Rectal smooth muscle tissue (tissue), 1 donor: ENCODE results near the gene TMEM164.
"Not testable (repeated sequence)": the region's sequence is repeated elsewhere in the genome, so short reads cannot be mapped to it uniquely, and the experiment has no call there.

Experiments
- H3K27ac ChIP-seq: one replicate; pipeline ENCODE4 v1.7.0; 2013; ENCODE audit warnings: low read depth, low read length, inconsistent platforms
- H3K27me3 ChIP-seq: one replicate; pipeline ENCODE4 v1.7.0; 2013; ENCODE audit warnings: low read length; ENCODE audit not compliant: control insufficient read depth, insufficient read depth
- H3K36me3 ChIP-seq: one replicate; pipeline ENCODE4 v1.7.0; 2013; ENCODE audit warnings: low read length; ENCODE audit not compliant: control insufficient read depth, insufficient read depth
- H3K4me1 ChIP-seq: one replicate; pipeline ENCODE4 v1.7.0; 2013; ENCODE audit warnings: low read length; ENCODE audit not compliant: control insufficient read depth, insufficient read depth
- H3K4me3 ChIP-seq: one replicate; pipeline ENCODE4 v1.7.0; 2013; ENCODE audit warnings: low read length
- H3K9ac ChIP-seq: one replicate; pipeline ENCODE4 v1.7.0; 2013; ENCODE audit warnings: low read length

TMEM164 gene

GRCh38 chrX:110002300-110003166 lies at the start of gene TMEM164:
TSS of gene TMEM164 (plus strand) at chrX:110003114. CDS start at chrX:110003775, 661 bp downstream.
- H3K4me3 ChIP-seq: peak within 1 kb of the TSS; percentile 72
- H3K36me3 ChIP-seq: no peaks in the 10 kb centered on the region
- peak within 1 kb of the TSS; percentile 60 for H3K27ac ChIP-seq
- peak within 1 kb of the TSS; percentile 37 for H3K9ac ChIP-seq
- H3K27me3 ChIP-seq: peaks cover 4% of the 10 kb centered on the region
- H3K4me1 ChIP-seq: no peaks in the 10 kb centered on the region

DNA sequence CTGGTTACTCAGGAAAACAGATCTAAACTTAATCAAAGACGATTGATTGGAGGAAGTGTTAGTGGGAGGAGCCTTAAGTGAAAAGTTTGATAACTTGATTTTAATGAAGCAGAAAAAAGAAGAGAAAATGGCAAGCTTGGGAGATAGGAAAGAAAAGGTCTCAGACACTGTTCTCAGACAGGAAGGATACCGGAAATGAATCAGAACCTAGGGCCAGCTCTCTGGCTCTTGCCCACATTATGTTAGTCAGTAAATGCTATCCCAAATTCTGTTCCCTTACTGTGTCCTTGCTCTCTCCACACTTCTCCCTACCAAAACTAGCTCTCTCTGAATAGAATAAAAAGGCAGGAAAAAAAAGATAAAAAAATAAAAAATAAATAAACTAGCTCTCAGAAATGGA lies 48.6 kb upstream of the TMEM164 start:
- Histone ChIP-seq H3K27ac (no peak overlapping the region), H3K4me1 (no peaks in the 10 kb centered on the region), H3K27me3 (no peaks in the 10 kb centered on the region), H3K36me3 (no peaks in the 10 kb centered on the region), H3K9ac (no peak overlapping the region), H3K4me3 (no peak overlapping the region)

- H3K9ac ChIP-seq: no peak overlapping the region
- no peak overlapping the region for H3K4me3 ChIP-seq
- no peaks in the 10 kb centered on the region for H3K36me3 ChIP-seq
- no peaks in the 10 kb centered on the region for H3K4me1 ChIP-seq
- no peaks in the 10 kb centered on the region for H3K27me3 ChIP-seq
- H3K27ac ChIP-seq: no peak overlapping the region
These were observed 48.0 kb upstream of the TMEM164 start for GRCh38 chrX:109954955-109955354.

- Histone ChIP-seq H3K4me3 (no peak overlapping the region), H3K36me3 (no peaks in the 10 kb centered on the region), H3K4me1 (no peaks in the 10 kb centered on the region), H3K27ac (no peak overlapping the region), H3K27me3 (no peaks in the 10 kb centered on the region), H3K9ac (no peak overlapping the region)
These were observed 44.6 kb upstream of the TMEM164 start for GRCh38 chrX:109958266-109958665.

DNA sequence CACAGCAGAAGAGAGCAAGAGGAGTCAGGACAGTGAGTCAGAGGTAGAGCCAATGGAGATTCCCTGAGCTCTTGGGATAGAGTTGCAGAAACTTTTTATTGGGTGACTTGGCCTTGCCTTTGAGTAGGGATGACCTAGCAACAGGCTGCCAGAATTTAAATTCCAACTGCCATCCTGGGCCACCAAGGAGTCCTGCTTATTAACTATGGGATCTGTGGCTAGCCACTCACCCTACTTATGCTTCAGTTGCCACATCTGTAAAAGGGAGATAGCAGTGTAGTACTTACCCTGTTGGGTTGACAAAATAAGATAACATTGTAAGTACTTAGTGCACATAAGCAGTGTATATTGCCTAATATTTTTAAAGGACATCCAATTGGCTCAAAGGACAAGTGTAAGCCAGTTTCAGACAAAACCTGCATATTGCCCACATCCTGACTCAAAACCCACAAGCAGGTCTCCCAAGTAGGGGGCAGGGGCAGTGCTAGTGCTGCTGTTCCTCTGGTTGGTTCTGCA lies 43.5 kb upstream of the TMEM164 start:
- Histone ChIP-seq H3K27me3 (no peaks in the 10 kb centered on the region), H3K9ac (no peak overlapping the region), H3K36me3 (no peaks in the 10 kb centered on the region), H3K4me1 (no peaks in the 10 kb centered on the region), H3K27ac (no peak overlapping the region), H3K4me3 (no peak overlapping the region)

DNA sequence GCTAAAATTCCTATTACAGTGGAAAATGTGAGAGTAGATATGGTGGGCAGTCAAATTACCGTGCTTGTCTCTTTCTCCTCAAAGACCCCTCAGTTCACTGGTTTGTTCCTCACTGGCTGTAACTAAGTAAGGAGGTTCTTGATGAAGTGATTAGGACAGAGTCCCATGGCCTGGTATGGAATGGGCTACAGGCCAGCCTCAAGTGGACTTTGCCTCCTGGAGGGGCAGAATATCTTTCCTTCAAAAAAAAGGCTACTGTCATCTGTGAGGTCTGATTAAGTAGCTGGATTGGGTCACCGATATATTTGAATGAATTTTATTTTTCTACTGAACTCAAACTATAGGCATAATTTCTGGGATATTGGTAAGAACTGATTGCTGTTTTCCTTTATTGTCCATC lies 38.5 kb upstream of the TMEM164 start:
- Histone ChIP-seq H3K4me3 (no peak overlapping the region), H3K4me1 (no peaks in the 10 kb centered on the region), H3K27me3 (no peaks in the 10 kb centered on the region), H3K36me3 (no peaks in the 10 kb centered on the region), H3K27ac (no peak overlapping the region), H3K9ac (no peak overlapping the region)

GRCh38 chrX:109966246-109966645 lies 36.7 kb upstream of the TMEM164 start:
- Histone ChIP-seq H3K4me1 (no peaks in the 10 kb centered on the region), H3K27me3 (no peaks in the 10 kb centered on the region), H3K4me3 (no peak overlapping the region), H3K9ac (no peak overlapping the region), H3K27ac (no peak overlapping the region), H3K36me3 (no peaks in the 10 kb centered on the region)

DNA sequence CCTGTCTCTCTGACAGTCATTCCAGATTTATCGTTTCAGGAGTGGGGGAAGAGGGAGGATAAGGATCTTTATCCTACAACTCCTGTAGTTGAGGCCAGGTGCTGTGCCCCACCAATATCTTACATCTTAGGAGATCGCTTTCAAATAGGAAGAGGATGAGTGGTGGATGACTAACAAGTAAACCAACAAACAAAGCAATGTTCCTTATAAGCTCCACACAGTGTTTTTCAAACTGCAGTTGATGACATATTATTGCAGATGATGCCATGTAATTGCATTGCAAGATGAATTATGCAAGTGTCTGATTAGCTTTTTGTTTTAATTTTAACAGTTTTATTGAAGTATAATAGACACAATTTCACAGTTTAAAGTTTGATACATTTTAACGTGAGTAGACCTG lies 35.8 kb upstream of the TMEM164 start:
- Histone ChIP-seq H3K4me3 (no peak overlapping the region), H3K27me3 (no peaks in the 10 kb centered on the region), H3K27ac (no peak overlapping the region), H3K4me1 (no peaks in the 10 kb centered on the region), H3K9ac (no peak overlapping the region), H3K36me3 (no peaks in the 10 kb centered on the region)

DNA sequence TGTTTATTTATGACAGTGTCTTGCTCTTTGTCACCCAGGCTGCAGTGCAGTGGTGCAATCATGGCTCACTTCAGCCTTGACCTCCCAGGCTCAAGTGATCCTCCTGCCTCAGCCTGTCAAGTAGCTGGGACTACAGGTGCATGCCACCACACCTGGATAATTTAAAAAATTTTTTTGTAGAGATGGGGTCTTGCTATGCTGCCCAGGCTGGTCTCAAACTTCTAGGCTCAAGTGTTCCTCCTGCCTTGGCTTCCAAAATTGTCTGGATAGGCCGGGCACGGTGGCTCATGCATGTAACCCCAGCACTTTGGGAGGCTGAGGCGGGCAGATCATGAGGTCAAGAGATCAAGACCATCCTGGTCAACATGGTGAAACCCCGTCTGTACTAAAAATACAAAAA lies 32.1 kb upstream of the TMEM164 start:
- H3K4me1 ChIP-seq, H3K36me3 ChIP-seq, H3K9ac ChIP-seq, H3K27ac ChIP-seq, H3K4me3 ChIP-seq, H3K27me3 ChIP-seq: not testable (repeated sequence)

- Histone ChIP-seq H3K27ac (no peak overlapping the region), H3K9ac (no peak overlapping the region), H3K4me1 (no peaks in the 10 kb centered on the region), H3K27me3 (no peaks in the 10 kb centered on the region), H3K36me3 (no peaks in the 10 kb centered on the region), H3K4me3 (no peak overlapping the region)
These were observed 27.8 kb upstream of the TMEM164 start for GRCh38 chrX:109974906-109975655.

GRCh38 chrX:109985210-109985609 lies 17.7 kb upstream of the TMEM164 start:
- not testable (repeated sequence) for H3K36me3 ChIP-seq, H3K9ac ChIP-seq, H3K27ac ChIP-seq, H3K4me3 ChIP-seq, H3K27me3 ChIP-seq, H3K4me1 ChIP-seq

DNA sequence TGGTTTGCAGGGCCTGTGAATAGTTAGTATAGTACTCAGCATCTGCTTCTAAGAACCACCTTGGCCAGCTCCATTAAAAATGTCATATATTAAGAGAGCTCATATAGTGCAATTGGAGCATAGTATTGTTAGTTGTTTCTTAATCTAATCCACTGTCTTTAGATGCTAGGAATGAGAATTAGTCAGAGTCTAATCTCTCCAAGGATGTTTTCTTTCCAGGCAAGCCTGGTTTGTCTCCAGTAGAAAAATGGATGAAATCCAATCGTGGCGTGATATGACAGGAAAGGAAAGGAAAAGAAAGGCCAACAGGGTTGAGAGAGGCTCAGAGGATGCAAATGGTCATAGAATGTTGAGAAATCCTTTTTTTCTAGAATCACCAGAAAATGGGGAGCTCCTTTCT lies 15.0 kb upstream of the TMEM164 start:
- Histone ChIP-seq H3K4me1 (no peaks in the 10 kb centered on the region), H3K27ac (no peak overlapping the region), H3K36me3 (no peaks in the 10 kb centered on the region), H3K9ac (no peak overlapping the region), H3K27me3 (no peaks in the 10 kb centered on the region), H3K4me3 (no peak overlapping the region)
